Measurements from ENCODE around the gene HOXA7.

HOXA7 gene

DNA sequence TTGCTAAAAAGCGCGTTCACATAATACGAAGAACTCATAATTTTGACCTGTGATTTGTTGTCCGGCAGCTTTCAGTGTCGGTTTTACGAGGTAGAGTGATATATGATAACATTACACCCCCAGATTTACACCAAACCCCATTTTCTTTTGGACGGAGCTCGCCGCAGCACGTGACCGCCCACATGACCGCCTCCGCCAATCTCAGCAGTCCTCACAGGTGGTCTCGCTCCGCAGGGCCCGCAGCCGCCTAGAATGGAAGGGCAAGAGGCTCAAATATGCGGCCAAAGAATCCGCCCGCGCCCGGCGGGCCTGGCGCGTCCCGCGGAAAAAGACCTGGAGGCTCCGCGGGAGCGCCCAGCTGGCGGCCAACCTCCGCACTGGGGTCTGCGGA is at the start of gene HOXA7:
TSS of gene HOXA7 (minus strand) at position 168 of the 391 bp plus-strand sequence. CDS start at position 38, 130 bp downstream.
- DNase-seq: no peak

DNA sequence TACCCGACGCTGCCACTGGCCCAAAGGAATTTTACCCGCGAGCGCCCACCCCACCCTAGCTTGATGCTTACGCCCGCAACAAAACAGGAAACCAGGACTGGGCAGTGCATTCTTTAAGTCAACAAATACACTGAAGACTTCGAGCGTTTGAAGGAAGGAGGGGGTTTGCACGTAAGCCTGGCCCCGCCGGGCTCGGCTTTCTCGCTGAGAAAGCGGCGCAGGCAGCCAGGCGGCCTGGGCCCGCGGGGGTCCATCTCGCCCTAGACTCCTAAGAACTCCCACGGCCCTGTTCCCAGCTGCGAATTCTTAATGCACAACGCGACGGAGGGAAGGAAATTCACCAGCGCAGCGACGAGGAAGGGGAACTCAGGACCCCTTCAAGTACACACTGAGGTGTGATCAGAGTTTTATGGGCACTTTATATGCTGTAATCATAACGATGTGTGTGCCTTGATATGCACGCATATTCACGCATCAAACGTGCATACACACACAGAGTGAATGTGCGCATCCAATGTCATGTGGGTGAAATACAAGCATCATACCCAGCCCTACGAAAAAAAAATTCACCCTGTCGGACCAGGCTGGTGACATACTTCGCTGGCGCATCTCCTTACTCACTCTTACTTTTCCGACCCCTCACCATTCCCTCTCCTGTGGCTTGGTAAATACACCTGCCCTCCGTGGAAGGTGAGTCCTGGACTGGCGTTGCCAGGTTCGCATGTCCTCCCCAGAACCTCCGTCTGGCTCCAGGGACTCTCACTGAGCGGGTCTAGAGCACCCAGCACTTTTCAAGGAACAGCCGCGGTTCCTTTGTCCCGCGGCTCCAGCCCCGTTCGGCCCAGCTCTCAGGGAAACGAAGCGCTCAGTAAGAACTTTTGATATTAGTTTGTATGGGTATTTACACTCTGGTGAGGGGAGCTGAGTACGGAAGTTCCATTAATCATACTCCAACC is 49.1 kb upstream of the HOXA7 start:
- DNase-seq: no peak

DNA sequence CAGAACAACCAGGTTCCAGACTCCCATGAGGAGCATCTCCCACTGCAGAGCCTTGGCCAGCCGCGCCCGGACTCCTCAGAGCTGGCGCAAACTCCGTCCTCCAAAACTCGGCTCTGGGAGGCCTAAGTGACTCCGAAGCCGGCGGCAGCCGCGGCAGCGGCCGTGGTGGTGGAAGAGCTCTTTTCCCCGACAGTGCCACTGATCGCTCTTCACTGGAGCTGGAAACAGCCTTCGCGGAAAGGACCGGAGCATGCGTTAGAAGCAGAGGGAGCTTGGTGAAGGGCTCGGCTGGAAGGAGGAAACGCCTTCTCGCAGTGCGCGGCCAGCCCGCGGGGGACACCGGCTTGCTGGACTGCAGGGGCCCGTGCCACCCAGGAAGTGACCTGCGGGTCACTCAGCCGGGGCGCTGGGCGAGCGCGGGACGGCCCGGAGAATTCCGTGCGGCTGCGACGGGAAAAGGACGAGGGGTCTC is 48.4 kb upstream of the HOXA7 start:
- no peak for DNase-seq

DNA sequence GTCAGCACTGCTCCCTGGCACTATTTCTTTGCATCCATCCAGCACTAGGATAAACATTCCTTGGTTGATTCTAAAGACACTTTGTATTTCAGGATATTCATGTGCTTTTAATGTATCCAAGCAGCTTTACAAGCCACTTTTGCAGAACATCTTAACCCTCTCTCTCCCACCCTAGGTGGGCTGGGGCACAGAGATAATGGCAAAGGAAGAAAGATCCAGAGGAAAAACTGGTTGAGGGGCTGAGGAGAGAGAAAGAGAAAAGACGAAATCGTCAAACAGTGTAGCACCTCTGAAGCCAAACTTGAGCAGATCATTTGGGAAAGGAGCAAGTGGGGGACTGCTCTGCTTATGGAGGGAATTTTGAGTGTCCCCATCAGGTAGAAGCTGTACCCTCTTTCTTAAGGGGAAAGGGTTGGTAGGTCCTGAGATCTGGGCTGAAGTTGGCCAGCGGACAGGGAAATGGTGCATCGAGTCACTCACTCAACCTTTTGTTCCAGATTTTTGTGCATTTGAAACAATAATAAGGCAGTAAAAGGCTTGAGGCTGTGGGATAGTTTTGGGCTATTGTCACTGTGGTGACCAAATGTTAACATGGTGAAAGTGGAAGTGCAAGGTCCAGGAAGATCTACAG is 47.6 kb upstream of the HOXA7 start:
- DNase-seq: no peak

DNA sequence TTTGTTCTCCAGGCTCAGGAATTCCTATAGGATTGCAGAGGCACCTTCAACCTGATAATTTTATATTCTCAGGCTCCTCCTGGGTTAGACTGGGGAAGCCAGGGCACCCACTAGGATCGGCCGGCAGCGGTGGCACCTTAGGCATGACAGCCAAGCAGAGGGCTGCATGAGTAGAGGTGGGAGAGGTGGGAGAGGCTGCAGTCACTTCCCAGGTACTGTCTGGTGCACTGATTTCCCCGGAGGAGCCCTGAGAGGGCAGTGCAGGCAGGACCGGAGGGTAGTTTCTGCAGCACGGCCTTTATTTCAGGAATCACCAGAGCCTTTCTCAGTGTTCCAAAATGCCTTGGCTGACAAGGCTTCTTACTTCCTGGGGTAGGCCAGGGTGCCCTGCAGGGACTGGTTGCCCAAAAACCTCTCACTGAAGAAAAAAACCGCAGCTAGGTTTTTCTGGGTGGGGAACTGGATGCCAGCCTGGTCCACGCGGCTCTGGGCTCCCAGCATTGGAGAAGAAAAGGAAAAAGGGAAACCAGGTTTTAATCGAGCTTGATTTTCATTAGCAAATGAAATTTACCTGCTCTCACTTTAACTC is 47.0 kb upstream of the HOXA7 start:
- DNase-seq: no peak

DNA sequence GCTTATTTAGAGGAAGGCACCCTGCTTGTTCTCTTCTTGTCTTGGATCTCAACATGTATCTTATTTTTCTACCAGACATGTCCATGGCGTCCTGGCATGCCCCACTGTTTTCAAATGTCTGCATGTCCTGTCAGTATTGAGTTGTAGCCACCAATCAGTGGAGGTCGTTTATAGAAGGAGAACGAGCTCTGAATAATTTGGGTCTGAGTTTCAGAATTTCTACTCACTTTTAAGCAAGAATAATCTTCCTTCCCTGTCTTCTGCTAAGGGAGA is 46.3 kb upstream of the HOXA7 start:
- DNase-seq: no peak

DNA sequence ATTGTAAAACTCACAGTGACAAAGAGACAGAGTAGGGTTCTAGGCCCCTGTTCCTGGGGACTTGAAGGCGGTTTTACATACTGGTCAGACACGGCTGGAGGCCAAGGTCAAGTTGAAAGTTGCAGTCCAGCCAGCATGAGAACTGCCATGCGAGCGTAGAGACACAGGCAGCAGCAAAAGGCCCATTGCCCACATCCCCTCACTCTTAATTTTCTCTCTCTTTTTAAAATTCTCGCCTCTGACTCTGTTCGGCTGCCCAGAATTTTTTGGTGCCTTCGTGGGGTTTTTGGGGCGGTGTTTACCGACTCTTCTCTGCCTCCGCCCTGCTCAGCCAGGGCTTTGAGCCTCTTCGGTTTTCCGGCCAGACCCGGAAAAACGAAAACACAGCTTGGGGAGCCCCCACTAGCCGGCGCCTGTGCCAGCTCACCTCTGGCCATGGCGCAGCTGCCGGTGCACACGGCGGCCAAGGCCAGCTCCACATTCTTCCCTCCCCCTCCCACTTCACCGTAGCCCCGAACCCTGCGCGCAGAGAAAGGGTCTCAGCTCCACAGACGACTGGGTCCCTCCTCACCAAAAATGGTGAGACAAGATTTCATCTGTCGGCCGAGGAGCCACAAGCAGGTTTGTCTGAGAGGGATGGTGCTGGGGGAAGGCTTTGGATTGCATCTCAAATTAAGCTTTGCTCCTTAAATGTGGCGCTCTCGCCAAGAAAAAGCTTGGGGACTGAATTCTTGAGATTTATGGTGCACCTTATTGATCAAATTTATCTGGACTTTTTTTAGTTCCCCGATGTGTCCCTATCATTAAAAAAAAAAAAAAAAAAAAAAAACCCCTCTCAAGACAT is 45.8 kb upstream of the HOXA7 start:
- DNase-seq: no peak

DNA sequence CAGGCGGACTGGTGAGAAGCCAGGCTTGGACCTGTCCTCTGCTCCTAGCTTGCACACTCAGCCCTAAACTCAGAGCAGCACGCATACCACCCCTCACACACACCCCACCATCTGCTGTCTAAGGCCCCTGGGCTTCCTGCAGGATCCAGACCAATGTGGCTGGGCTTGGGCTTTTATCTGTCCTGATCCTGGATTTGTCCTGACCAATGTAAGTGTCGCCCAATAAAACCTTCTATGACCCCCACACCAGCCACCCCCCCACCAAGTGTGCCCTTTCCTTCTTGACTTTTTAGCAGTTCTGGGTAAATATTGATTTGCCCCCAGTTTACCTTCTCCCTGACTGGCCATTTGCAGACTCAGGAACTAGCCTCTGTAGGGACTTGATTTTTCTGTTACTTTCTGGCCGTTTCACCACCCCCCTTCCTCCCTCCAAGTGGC is 45.1 kb upstream of the HOXA7 start:
- DNase-seq: no peak

DNA sequence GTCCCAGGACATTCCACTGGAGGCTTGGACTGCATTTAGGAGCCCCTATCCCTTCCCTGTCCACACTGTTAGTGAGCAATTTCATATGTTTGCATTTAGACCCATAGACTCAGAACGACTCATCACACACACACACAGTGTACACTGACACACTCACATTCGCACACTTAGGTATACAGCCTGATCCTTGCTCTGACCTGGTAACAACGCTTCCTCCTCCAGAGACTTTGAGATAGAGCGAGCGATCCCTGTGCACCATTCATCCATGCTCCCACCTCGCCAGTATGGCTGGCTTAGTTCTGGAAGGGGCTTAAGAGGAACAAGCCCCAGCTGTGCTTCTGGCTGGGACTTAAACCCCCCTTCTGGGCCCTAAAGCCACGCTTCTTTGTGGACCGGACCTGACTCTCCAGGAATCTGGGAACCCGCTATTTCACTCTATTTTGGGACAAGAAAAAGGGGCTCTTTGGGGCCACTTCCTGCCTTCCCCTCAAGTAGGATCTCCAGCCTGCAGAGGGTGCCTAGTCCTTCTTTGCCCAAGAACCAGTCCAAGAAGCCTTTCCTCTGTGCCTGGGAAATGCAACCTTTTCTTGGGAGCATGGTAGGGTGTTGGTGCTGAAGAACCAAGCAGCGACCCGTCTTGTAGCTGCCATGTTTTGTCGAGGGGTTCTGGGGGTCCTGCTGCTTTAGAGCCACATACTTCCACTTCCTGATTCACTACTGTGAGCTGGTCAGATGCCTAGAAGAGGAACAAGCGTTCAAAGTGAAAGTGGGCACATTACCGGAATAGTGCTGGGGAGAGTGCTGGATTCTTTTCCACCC is 44.5 kb upstream of the HOXA7 start:
- DNase-seq: no peak

DNA sequence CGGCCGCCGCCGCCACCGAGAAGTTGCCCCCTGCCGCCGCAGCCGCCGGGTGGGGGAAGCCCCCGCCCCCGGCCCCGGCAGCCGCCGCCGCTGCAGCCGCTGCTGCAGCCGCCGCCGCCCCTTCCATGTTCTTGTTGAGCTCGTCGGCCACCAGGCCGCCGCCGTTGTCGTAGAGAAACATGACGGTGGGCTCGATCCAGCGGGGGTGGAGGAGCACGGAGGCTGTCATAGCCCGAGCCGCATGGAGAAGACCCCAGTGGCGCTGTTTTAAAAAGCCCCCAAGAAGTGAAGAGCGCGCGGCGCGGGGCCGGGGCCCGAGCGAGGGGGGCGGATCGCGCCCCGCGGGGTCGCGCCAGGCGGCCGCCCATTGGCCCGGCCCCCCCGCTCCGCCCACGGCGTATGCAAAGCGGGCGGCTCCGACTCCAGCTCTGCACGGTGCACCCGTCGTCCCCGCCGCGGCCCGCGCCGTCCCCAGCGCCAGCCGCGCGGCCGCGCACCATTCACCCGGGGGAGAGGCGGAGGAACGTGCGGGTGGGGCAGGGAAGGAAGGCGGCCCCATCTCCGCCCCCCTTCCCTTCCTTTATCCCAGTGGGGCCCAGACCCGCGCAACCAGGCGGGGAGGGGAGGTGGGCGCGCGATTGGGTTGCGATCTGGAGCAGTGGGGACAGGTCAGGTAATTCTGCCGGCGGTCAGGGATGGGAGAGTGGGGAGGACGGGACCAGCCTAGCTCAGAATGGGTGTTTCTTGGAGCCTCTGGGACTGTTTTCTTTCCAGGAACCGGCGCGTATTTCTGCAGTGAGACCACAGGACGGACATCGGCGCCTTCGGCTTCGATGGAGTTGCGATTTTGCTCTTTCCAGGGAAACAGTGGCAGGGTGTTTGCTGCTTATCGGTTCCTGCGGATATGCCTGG is 43.6 kb upstream of the HOXA7 start, which contains the start of gene HOXA13:
TSS of gene HOXA13 (minus strand) at position 243 of the 912 bp plus-strand sequence. CDS start at position 229, 14 bp downstream.
- DNase-seq: no peak

DNA sequence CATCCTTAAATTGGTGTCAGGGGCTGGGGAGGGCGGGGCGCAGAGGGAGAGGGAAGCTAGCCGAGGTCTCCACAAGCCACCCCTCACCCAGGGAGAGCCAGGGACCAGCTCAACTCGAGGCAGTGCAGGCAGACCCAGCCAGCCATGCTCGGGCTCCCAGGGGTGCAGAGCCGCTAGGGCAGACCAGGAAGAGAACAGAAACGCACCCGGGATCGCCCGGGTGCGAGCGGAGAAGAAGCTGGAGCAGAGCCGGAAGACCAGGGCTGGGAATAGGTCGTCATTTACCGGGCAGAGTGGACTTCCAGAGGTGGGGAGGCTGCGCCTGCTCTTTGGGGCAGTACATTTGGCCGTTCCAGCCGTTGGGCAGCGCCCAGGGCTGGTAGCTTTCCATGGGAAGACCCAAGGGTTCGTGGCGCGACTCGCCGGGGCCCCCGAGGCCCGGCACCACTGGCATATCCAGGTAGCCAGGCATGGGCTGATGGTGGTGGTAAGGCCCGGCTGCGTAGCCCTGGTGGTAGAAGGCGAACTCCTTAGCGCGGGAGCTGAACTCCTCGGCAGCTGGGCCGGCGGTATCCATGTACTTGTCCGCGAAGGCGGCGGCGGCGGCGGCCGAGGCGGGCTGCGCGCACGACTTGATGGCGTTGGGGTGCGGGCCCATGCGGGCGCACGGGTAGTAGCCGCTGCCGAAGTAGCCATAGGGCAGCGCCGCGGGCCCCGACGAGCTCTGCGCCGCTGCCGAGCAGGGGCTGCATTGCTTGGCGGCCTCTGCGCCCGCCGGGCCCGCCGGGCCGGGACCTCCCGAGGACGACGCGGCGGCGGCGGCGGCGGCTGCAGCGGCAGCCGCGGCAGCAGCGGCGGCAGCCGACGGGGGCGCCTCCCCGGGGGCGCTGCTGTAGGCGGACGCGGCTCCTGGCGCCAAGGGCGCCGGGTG is 42.7 kb upstream of the HOXA7 start:
- no peak for DNase-seq

DNA sequence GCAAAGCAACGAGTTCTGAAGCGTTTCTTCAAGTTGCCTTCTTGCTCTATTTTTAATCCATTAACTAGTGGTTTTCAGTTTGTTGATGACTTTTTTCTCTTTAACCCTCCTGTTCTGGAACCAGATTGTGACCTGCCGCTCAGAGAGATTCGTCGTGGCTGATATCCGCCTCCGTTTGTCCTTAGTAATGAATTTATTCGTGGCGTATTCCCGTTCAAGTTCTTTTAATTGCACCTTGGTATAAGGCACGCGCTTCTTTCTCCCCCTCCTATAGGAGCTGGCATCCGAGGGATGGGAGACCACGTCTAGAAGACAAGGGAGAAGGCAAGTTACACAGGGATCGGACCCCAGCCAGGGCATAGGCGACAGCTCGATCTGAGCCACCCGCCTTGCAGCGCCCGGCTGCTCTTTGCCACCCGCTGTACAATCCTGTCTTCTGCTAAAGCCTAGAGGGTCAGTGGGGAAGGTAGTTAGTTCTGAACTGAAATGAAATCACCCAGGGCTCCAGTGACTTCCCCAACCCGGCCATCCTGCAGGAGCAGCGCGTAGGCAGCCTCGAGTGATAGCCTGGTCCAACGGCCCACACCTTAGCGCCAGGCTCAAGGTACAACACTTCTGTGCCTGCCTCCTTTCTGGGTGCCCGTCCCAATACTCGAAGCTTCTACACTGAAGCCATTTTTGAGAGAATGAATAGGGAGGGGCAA is 41.8 kb upstream of the HOXA7 start:
- DNase-seq: no peak

DNA sequence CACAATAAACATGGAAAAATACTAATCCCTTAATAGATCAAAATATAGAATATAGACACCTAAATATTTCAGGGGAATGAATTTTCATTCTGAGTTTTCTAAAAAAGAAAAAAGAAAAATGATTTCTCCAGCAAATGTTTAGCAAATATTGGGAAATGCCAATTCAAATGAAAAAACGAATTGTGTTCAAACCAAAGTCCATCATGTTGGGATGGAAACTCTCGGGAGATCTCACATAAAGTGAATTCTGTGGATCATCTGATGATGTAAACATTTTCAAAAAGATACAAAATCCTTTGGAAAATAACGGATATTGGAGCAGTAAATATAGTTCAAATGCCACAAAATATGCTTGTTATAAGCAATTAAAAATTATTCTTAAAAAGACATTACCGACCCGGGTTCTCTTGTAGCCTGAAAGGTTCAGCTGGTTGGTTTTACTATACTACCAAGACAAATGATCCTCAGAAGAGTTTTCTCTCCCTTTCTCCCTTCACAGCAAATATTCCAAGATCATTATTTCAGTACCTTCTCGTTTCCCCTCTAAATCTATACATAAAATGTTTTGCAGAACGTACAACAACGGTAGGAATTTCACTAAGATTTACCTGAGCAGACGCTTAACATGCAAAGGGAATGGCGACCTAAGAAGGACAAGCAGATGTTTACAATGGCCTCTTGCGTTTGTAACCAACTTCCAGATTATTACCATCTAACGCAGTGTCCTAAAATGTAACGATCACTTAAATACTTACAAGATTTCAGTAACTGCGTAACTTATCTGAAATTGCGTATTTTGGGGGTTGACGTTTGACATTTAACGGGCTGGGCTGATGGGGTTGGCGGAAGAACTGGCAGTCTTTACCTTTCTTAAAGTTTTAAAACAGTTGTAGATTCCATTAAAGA is 40.9 kb upstream of the HOXA7 start:
- DNase-seq: no peak

DNA sequence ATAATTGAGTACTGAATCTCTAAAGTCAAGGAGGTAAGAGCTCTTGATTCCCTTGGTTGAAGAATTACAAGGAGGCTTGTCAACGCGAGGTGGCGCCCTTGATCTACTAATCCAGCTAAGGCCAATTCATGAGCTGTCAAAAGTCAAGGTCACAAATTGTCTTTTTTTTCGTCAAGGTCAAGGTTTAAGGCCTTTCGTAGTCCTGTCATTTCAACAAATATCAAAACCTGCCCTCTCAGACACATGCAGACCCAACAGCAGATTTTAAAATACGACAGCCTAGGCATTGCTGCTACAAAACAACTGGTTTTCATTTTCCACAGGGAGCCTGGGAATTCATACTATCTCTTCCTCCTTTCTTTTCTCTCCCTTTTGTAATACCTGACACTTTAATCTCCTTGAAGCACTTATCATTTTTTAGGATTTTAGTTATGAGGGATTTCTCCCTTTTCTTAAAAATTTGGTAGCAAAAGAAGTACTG is 39.9 kb upstream of the HOXA7 start:
- DNase-seq: no peak

DNA sequence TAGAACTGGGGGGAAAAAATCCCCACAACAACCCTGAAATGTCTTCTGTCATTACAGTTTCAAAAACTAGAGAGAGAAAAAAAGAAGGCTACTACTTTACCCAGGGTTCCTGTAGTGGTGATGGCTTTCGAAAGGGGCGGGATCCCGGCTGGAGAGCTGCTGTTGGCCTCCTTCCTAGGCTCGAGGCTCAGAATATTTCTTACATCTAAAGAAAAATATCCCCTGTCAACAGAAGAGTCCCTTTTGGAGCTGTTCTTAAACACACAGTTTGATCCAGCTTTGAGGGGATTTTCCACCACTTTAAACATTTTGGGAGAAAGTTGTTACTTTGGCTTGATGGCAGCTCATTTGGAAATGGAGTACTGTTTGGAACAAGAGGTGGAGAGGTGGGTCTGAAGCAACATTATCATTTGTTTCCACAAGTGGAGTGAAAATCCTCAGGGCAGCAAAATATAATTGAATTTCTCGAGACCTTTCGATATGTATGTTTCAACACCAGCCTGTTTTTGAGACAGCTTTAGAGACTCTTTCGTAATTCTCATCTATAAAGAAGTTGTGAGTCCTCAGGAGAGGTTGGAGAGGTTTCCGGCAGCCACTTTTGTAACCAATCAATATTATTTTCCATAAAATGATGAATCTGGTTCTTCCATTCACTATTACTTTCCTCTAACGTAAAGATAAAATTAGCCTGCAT is 38.4 kb upstream of the HOXA7 start:
- DNase-seq: no peak

DNA sequence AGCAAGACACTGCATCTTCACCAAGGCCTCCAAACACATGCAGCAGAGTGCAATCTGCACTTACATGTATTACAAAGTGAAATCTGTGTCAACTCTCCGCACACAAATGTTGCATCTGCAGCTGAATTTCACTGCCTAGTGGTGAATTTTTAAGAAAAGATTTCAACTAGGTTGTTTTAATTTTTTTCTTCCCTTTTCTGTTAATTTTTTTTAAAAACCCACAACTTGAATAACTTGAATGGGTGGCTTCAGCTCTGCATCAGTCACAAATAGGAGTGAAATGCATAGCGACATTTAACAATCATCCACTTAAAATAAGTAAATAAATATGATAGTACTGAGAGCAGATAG is 37.5 kb upstream of the HOXA7 start:
- DNase-seq: no peak

DNA sequence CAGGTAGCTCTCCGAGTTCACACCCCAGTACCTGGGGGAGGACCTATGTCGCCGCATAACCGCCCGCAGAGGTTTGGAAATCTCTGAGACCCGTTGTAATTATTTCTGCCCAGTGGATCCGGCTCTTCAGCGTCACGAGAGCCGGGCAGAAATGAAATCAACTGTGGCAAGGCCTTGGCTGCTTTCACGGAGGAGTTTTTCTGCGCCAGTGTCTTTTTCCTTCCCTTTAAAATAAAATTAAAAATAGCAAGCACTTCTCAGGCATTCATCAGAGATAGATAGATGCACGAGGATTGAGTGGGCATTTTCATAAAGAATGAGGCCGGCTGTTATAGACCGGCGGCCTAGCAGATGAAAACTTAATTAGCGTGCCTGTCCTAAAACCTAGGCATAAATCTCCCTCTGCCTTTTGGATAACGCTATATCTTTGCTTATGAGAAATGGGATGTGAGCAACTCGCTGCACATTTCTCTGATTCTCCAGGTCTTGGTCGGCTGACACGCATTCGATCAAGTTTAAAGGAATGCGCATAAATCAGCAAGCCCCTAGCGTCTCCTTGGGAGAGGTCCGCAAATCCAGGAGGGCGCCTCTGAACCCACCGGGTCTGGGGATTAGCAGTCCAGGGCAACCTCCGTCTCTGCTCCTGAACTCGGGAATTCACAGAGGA is 37.0 kb upstream of the HOXA7 start:
- DNase-seq: no peak

Data from NCI-H1092 treated with DMSO at 0.1 percent for 48 hours (cell line).